ENCODE data around the gene TFF2. TPM values are rescaled to one million over a fixed set of nuclear protein-coding genes. Genes with fewer than 3 reads are reported as not detected.

Gene TFF2
- total RNA-seq, 1 experiment from 2014 or later: 1.1 TPM

DNA sequence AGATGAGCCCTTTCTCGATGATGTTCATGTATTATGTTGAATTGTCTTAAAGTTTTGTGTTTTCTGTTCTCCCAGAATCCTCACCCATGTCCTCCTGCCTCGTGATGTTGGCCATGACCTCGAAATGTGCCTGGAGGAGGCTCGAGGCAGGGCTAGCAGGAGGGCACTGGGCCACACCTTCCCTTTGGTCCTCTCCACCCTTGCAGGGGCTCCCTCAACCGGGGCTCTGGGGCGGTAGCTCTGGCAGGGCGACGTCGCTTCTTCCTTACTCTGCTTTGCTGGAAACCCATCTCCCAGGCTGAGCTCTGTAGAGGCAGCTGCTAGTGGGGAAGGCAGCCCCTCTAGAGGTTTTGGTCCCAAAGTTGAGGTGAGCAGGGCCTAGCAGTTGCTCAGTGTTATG is 49.8 kb downstream of the TFF2 start:
- Histone ChIP-seq H3K27me3 (ENCODE audit: control insufficient read depth, insufficient read depth, low read length) (no peaks in the 10 kb centered on the region), H3K4me1 (ENCODE audit: control insufficient read depth, insufficient read depth, low read length) (no peaks in the 10 kb centered on the region), H3K36me3 (ENCODE audit: control insufficient read depth, insufficient read depth, low read length) (no peaks in the 10 kb centered on the region), H3K27ac (ENCODE audit: low read length) (no peak overlapping the region), H3K9me3 (ENCODE audit: control insufficient read depth, insufficient read depth, low read depth, low read length) (no peaks in the 10 kb centered on the region), H3K4me3 (ENCODE audit: low read depth in 2 of 2, low read length in 2 of 2) (no peak overlapping the region)
- ChIA-PET CTCF (no interaction called here), POLR2A (no interaction called here)
- ATAC-seq (no peak), DNase-seq (ENCODE audit: low read depth, low spot score) (no peak)
- in situ Hi-C loops (cut with HindIII; ENCODE audit: low pct_unique_long_range_greater_than_20kb, low sequenced_read_pairs): no loop called here
- intact Hi-C loops (cut with micrococcal nuclease; ENCODE audit: unreplicated experiment): no loop called here
- TF ChIP-seq, protein P1, sequence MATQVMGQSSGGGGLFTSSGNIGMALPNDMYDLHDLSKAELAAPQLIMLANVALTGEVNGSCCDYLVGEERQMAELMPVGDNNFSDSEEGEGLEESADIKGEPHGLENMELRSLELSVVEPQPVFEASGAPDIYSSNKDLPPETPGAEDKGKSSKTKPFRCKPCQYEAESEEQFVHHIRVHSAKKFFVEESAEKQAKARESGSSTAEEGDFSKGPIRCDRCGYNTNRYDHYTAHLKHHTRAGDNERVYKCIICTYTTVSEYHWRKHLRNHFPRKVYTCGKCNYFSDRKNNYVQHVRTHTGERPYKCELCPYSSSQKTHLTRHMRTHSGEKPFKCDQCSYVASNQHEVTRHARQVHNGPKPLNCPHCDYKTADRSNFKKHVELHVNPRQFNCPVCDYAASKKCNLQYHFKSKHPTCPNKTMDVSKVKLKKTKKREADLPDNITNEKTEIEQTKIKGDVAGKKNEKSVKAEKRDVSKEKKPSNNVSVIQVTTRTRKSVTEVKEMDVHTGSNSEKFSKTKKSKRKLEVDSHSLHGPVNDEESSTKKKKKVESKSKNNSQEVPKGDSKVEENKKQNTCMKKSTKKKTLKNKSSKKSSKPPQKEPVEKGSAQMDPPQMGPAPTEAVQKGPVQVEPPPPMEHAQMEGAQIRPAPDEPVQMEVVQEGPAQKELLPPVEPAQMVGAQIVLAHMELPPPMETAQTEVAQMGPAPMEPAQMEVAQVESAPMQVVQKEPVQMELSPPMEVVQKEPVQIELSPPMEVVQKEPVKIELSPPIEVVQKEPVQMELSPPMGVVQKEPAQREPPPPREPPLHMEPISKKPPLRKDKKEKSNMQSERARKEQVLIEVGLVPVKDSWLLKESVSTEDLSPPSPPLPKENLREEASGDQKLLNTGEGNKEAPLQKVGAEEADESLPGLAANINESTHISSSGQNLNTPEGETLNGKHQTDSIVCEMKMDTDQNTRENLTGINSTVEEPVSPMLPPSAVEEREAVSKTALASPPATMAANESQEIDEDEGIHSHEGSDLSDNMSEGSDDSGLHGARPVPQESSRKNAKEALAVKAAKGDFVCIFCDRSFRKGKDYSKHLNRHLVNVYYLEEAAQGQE (IDR thresholded peaks at IDR 0.05; ENCODE audit: insufficient read depth in 1 of 2, low read depth in 2 of 2, low read length in 1 of 2): no peak
- TF ChIP-seq POLR2AphosphoS5 (IDR thresholded peaks at IDR 0.05; ENCODE audit: low read depth, low read length) (no peak), SIN3A (IDR thresholded peaks at IDR 0.05; ENCODE audit: borderline replicate concordance, insufficient read depth, low read depth, low read length) (no peak), TCF7L2 (IDR thresholded peaks at IDR 0.05; ENCODE audit: low read depth, low read length) (no peak)
- TF ChIP-seq, protein P2, sequence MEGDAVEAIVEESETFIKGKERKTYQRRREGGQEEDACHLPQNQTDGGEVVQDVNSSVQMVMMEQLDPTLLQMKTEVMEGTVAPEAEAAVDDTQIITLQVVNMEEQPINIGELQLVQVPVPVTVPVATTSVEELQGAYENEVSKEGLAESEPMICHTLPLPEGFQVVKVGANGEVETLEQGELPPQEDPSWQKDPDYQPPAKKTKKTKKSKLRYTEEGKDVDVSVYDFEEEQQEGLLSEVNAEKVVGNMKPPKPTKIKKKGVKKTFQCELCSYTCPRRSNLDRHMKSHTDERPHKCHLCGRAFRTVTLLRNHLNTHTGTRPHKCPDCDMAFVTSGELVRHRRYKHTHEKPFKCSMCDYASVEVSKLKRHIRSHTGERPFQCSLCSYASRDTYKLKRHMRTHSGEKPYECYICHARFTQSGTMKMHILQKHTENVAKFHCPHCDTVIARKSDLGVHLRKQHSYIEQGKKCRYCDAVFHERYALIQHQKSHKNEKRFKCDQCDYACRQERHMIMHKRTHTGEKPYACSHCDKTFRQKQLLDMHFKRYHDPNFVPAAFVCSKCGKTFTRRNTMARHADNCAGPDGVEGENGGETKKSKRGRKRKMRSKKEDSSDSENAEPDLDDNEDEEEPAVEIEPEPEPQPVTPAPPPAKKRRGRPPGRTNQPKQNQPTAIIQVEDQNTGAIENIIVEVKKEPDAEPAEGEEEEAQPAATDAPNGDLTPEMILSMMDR (IDR thresholded peaks at IDR 0.05): no peak
- BruUV-seq (replicated peaks): no TSS peak

- no TSS peak for BruUV-seq (replicated peaks)
- no peak overlapping the region for H3K4me3 ChIP-seq (ENCODE audit: low read depth in 2 of 2, low read length in 2 of 2)
- H3K36me3 ChIP-seq (ENCODE audit: control insufficient read depth, insufficient read depth, low read length): no peaks in the 10 kb centered on the region
- in situ Hi-C loops (cut with HindIII; ENCODE audit: low pct_unique_long_range_greater_than_20kb, low sequenced_read_pairs) (no loop called here), intact Hi-C loops (cut with micrococcal nuclease; ENCODE audit: unreplicated experiment) (no loop called here)
- no peak for ATAC-seq
- no peaks in the 10 kb centered on the region for H3K9me3 ChIP-seq (ENCODE audit: control insufficient read depth, insufficient read depth, low read depth, low read length)
- DNase-seq (ENCODE audit: low read depth, low spot score): no peak
- no peaks in the 10 kb centered on the region for H3K4me1 ChIP-seq (ENCODE audit: control insufficient read depth, insufficient read depth, low read length)
- CTCF ChIA-PET: no interaction called here
- POLR2A ChIA-PET: no interaction called here
- no peak overlapping the region for H3K27ac ChIP-seq (ENCODE audit: low read length)
- TF ChIP-seq, protein P1 (IDR thresholded peaks at IDR 0.05; ENCODE audit: insufficient read depth in 1 of 2, low read depth in 2 of 2, low read length in 1 of 2): no peak
- TF ChIP-seq, protein P2 (IDR thresholded peaks at IDR 0.05): no peak
- no peak for TF ChIP-seq POLR2AphosphoS5 (IDR thresholded peaks at IDR 0.05; ENCODE audit: low read depth, low read length)
- TF ChIP-seq SIN3A (IDR thresholded peaks at IDR 0.05; ENCODE audit: borderline replicate concordance, insufficient read depth, low read depth, low read length): no peak
- no peak for TF ChIP-seq TCF7L2 (IDR thresholded peaks at IDR 0.05; ENCODE audit: low read depth, low read length)
- H3K27me3 ChIP-seq (ENCODE audit: control insufficient read depth, insufficient read depth, low read length): no peaks in the 10 kb centered on the region
Observed at GRCh38 chr21:42300045-42300583, 50.7 kb downstream of the TFF2 start.

Data from Panc1 (cell line).